ENCODE data around the gene SPRING1.

SPRING1 gene

GRCh38 chr12:116735951-116736599 is 1.8 kb downstream of the SPRING1 start:
- H3K36me3 ChIP-seq (ENCODE audit: control insufficient read depth, insufficient read depth, low read length) = peaks cover 4% of the 10 kb centered on the region
- peak overlapping the region; percentile 97 for H3K4me3 ChIP-seq (ENCODE audit: low read length)
- peaks cover 9% of the 10 kb centered on the region for H3K4me1 ChIP-seq (ENCODE audit: control insufficient read depth, insufficient read depth, low read length)
- no peak overlapping the region for H3K9ac ChIP-seq (ENCODE audit: low read length)
- H3K27ac ChIP-seq (ENCODE audit: low read depth, low read length) = no peak overlapping the region
- no peaks in the 10 kb centered on the region for H3K27me3 ChIP-seq (ENCODE audit: control insufficient read depth, insufficient read depth, low read length)

DNA sequence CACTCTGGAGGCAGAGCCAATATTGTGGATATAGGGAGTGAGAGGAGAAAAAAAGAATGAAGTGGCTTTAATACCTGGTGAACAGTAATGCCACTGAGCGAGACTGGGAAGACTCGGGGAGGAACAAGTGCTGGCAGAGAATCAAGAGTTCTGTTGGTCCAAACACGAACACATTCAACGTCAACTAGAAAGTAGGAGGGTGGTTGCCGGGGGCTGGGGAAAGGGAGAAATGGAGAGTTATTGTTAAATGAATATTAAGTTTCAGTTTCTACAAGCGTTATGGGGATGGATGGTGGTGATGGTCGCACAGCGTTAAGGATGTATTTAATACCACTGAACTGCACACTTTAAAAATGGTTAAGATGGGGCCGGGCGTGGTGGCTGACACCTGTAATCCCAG is 2.8 kb downstream of the SPRING1 start:
- no peak overlapping the region for H3K9ac ChIP-seq (ENCODE audit: low read length)
- no peak overlapping the region for H3K4me3 ChIP-seq (ENCODE audit: low read length)
- peaks cover 9% of the 10 kb centered on the region for H3K4me1 ChIP-seq (ENCODE audit: control insufficient read depth, insufficient read depth, low read length)
- H3K27ac ChIP-seq (ENCODE audit: low read depth, low read length) = no peak overlapping the region
- H3K27me3 ChIP-seq (ENCODE audit: control insufficient read depth, insufficient read depth, low read length) = no peaks in the 10 kb centered on the region
- H3K36me3 ChIP-seq (ENCODE audit: control insufficient read depth, insufficient read depth, low read length) = peaks cover 4% of the 10 kb centered on the region

- Histone ChIP-seq H3K4me3 (ENCODE audit: low read length) (no peak overlapping the region), H3K27ac (ENCODE audit: low read depth, low read length) (no peak overlapping the region), H3K9ac (ENCODE audit: low read length) (no peak overlapping the region), H3K4me1 (ENCODE audit: control insufficient read depth, insufficient read depth, low read length) (peaks cover 9% of the 10 kb centered on the region), H3K36me3 (ENCODE audit: control insufficient read depth, insufficient read depth, low read length) (peaks cover 4% of the 10 kb centered on the region), H3K27me3 (ENCODE audit: control insufficient read depth, insufficient read depth, low read length) (no peaks in the 10 kb centered on the region)
These were observed 3.6 kb downstream of the SPRING1 start for GRCh38 chr12:116734156-116734768.

DNA sequence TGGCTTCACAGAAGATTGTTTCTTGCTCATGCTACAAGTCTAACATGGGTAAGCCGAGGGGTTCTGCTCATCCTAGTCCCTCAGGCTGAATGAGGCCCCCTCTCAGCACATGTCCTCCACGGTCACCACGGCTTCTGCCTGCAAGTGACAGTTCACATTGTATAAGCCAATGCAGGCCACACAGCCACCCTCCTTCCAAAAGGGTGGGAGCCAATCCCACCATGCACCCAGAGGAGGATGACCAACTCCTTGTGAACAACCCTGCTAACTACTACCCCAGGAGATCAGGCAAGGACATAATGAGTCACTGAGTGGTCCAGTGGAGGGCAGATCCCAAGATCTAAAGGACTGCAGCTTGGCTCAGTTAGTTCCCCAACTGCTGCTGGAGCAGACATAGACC is 6.1 kb downstream of the SPRING1 start:
- Histone ChIP-seq H3K4me3 (ENCODE audit: low read length) (no peak overlapping the region), H3K4me1 (ENCODE audit: control insufficient read depth, insufficient read depth, low read length) (peaks cover 5% of the 10 kb centered on the region), H3K27ac (ENCODE audit: low read depth, low read length) (no peak overlapping the region), H3K9ac (ENCODE audit: low read length) (no peak overlapping the region), H3K36me3 (ENCODE audit: control insufficient read depth, insufficient read depth, low read length) (peaks cover 4% of the 10 kb centered on the region), H3K27me3 (ENCODE audit: control insufficient read depth, insufficient read depth, low read length) (no peaks in the 10 kb centered on the region)

DNA sequence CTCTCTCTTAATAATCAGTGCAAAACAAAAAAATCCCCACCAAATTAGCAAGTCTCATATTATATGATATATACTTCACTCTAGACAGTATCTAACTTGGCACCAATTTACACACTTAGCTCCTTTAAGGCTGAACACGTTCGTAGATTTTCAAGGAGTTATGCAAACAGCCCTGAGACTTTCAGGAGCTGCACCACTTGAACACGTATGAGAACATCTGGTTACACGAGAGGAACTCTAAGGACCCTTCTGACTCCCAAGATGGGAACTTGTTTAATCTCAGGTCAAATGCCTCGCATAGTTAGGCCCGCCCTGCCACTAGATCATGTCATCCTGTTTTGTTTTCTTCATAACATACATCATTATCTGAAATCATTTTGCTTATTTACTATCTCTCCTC is 10.0 kb downstream of the SPRING1 start:
- H3K27ac ChIP-seq (ENCODE audit: low read depth, low read length) = no peak overlapping the region
- H3K9ac ChIP-seq (ENCODE audit: low read length) = no peak overlapping the region
- H3K27me3 ChIP-seq (ENCODE audit: control insufficient read depth, insufficient read depth, low read length) = no peaks in the 10 kb centered on the region
- H3K4me3 ChIP-seq (ENCODE audit: low read length) = no peak overlapping the region
- no peaks in the 10 kb centered on the region for H3K36me3 ChIP-seq (ENCODE audit: control insufficient read depth, insufficient read depth, low read length)
- no peaks in the 10 kb centered on the region for H3K4me1 ChIP-seq (ENCODE audit: control insufficient read depth, insufficient read depth, low read length)

- Histone ChIP-seq H3K9ac (ENCODE audit: low read length) (no peak overlapping the region), H3K36me3 (ENCODE audit: control insufficient read depth, insufficient read depth, low read length) (no peaks in the 10 kb centered on the region), H3K4me3 (ENCODE audit: low read length) (no peak overlapping the region), H3K4me1 (ENCODE audit: control insufficient read depth, insufficient read depth, low read length) (no peaks in the 10 kb centered on the region), H3K27ac (ENCODE audit: low read depth, low read length) (no peak overlapping the region), H3K27me3 (ENCODE audit: control insufficient read depth, insufficient read depth, low read length) (no peaks in the 10 kb centered on the region)
These were observed 10.6 kb downstream of the SPRING1 start for GRCh38 chr12:116727261-116727660.

GRCh38 chr12:116726694-116727093 is 11.2 kb downstream of the SPRING1 start:
- Histone ChIP-seq H3K4me3 (ENCODE audit: low read length) (no peak overlapping the region), H3K27me3 (ENCODE audit: control insufficient read depth, insufficient read depth, low read length) (no peaks in the 10 kb centered on the region), H3K36me3 (ENCODE audit: control insufficient read depth, insufficient read depth, low read length) (no peaks in the 10 kb centered on the region), H3K4me1 (ENCODE audit: control insufficient read depth, insufficient read depth, low read length) (no peaks in the 10 kb centered on the region), H3K9ac (ENCODE audit: low read length) (no peak overlapping the region), H3K27ac (ENCODE audit: low read depth, low read length) (no peak overlapping the region)

DNA sequence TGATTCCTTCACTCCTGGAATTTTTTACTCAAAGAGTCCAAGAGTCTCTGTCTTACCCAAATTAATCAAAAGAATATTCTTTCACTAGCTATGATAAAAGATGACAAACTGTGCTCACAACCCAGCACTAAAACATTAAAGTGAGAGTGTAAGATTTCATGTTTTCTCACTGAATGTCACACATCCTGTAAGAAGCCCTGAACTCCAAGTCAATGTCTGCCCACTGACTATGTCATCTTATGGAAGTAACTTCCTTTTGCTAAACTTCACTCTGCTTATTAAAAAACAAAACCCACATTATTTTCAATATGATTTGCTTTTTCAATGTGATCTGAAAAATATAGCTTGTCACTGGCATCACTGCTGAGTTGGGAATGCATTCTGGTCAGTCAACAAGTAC is 15.6 kb downstream of the SPRING1 start:
- peaks cover 3% of the 10 kb centered on the region for H3K36me3 ChIP-seq (ENCODE audit: control insufficient read depth, insufficient read depth, low read length)
- H3K4me1 ChIP-seq (ENCODE audit: control insufficient read depth, insufficient read depth, low read length) = peaks cover 23% of the 10 kb centered on the region
- no peaks in the 10 kb centered on the region for H3K27me3 ChIP-seq (ENCODE audit: control insufficient read depth, insufficient read depth, low read length)
- H3K9ac ChIP-seq (ENCODE audit: low read length) = no peak overlapping the region
- H3K4me3 ChIP-seq (ENCODE audit: low read length) = no peak overlapping the region
- H3K27ac ChIP-seq (ENCODE audit: low read depth, low read length) = no peak overlapping the region

DNA sequence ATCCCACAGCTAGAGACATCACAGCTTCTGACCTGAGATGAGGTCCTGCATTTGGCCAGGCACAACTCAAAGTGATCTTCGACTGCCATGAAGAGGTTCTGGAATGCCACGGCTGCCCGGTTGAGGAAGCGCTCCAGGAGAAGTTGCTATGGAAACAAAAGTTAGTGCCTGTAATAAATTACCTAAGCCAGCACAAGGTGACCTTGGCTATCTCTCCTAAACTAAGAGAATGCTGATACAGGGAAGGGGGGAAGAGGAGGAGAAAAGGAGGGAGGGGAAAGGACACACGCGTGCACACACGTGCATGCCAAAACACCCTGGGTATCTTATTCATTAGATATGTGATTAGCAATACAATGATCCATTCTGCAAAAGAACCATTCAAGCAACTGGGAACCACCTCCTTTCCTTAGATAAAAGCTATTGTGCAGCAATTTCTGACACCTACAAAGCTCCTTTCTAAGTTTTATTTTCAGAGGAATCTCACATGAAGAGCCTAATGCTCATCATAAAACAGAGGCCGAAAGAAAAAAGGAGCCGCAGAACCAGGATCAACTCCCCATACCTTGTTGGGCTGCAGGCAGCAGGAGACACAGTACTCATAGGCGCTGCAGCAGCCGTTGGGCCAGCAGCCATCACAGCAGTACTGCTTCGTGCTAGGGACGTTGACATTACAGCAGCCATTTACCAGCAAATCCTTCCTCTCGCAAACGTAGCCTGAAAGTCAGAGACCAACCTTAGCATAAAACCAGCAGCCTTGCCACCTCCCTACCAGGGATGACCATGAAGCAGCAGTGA is 17.9 kb downstream of the SPRING1 start:
- Histone ChIP-seq H3K4me3 (ENCODE audit: low read length) (no peak overlapping the region), H3K27ac (ENCODE audit: low read depth, low read length) (peak overlapping the region; percentile 67), H3K9ac (ENCODE audit: low read length) (no peak overlapping the region), H3K4me1 (ENCODE audit: control insufficient read depth, insufficient read depth, low read length) (peaks cover 23% of the 10 kb centered on the region), H3K27me3 (ENCODE audit: control insufficient read depth, insufficient read depth, low read length) (no peaks in the 10 kb centered on the region), H3K36me3 (ENCODE audit: control insufficient read depth, insufficient read depth, low read length) (peaks cover 3% of the 10 kb centered on the region)

DNA sequence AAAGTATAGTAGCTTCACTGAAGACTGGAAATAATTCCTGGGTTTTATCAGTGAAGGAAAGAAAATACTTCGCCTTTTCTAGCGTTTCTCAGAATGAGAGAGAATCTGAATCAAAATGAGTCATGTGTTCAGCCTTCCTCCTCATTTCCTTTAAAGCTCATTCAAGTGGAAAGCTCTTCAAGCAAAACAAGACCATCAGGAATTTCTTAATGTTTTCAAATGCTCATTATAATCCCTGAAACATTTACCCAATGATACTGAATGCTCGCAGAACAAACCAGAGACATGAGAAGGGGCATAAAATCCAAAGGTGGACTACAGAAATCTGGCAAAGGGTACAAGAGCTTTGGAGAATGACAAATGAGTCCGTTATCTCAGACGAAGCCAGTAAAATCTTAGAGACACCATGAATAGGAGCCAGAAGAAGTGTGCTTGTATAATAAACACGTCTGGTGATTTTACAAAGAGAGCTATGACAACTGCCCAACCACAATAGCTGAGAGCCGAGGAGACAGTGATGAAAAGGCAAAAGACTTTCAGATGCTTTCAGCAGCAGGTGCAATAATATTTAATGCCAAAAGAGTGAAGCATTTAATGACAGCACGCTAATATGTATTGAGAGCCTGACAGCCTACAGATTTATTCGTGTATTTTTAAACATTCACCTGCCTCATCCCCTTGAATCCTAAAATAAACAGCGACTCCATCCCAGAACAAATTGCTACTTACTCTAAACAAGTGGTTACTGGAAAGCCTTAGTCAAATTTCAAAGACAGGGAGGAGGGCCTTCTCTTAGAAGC is 19.0 kb downstream of the SPRING1 start:
- H3K9ac ChIP-seq (ENCODE audit: low read length) = no peak overlapping the region
- H3K27me3 ChIP-seq (ENCODE audit: control insufficient read depth, insufficient read depth, low read length) = no peaks in the 10 kb centered on the region
- H3K4me1 ChIP-seq (ENCODE audit: control insufficient read depth, insufficient read depth, low read length) = peaks cover 23% of the 10 kb centered on the region
- H3K4me3 ChIP-seq (ENCODE audit: low read length) = no peak overlapping the region
- peaks cover 3% of the 10 kb centered on the region for H3K36me3 ChIP-seq (ENCODE audit: control insufficient read depth, insufficient read depth, low read length)
- H3K27ac ChIP-seq (ENCODE audit: low read depth, low read length) = peak overlapping the region; percentile 67

DNA sequence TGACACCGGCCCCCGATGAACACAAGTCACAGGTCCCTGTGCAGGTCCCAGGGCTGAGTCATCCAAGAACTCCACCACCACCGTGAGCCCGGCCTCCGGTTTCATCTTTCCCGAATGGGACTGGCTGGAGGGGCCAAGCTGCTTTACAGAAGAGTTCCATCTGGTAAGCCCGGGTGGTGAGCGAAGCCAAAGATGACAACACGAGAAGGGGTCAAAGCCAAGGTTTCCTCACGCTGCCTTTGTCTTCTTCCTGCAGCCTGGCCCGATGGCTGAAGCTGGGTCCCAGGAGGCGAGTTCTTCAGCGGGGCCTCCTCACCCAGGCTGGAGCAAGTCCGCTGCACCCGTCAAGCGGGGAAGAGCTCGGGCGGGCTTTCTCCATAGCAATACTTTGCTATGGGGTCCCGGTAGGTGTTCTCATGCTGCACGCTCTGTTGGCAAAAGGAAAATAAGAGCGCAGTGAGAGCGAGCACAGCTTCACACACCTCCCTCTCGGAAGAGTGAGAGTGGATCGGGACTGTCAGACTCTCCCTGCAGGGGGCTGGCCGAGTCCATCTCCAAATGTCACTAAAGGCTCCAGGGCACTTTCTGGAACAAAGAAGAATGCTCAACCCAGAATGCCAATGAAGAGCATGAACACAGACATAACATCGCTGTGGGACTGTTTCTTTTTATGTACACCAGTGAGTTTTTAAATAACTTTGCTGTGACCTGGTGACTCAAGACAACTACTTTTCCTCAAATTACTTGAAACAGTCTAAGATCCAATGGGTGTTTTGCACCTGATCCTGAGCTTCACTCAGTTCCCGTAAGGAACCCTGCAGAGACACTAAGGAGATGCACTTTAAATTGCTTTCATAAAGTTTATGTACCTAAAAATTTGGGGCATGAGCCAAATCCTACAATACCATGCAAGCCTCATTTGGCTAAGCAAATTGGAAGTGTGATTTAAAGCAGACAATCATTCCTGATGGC is 20.1 kb downstream of the SPRING1 start:
- peaks cover 23% of the 10 kb centered on the region for H3K4me1 ChIP-seq (ENCODE audit: control insufficient read depth, insufficient read depth, low read length)
- no peaks in the 10 kb centered on the region for H3K27me3 ChIP-seq (ENCODE audit: control insufficient read depth, insufficient read depth, low read length)
- peaks cover 3% of the 10 kb centered on the region for H3K36me3 ChIP-seq (ENCODE audit: control insufficient read depth, insufficient read depth, low read length)
- no peak overlapping the region for H3K27ac ChIP-seq (ENCODE audit: low read depth, low read length)
- no peak overlapping the region for H3K4me3 ChIP-seq (ENCODE audit: low read length)
- no peak overlapping the region for H3K9ac ChIP-seq (ENCODE audit: low read length)

All from rectal smooth muscle tissue (tissue), 1 donor.